ENCODE data around the gene IL36RN. TPM values are rescaled to one million over a fixed set of nuclear protein-coding genes. Genes with fewer than 3 reads are reported as not detected.

Gene IL36RN
- total and polyA plus RNA-seq, 11 donors, result not detected

GRCh38 chr2:113015655-113016054, 43.3 kb upstream of the IL36RN start:
- DNase-seq (no peak), ATAC-seq (no peak)
- TF ChIP-seq POLR2A (IDR thresholded peaks at IDR 0.05) (no peak), CTCF (IDR thresholded peaks at IDR 0.05) (no peak)
- Histone ChIP-seq H3K27ac (no peak overlapping the region), H3K9me3 (peaks cover 0 to 2% (median 0%) of the 10 kb centered on the region in 12 donors), H3K36me3 (no peaks in the 10 kb centered on the region), H3K4me1 (no peaks in the 10 kb centered on the region), H3K4me3 (no peak overlapping the region), H3K27me3 (peaks cover 0 to 14% (median 0%) of the 10 kb centered on the region in 9 donors)
- intact Hi-C loops (cut with DNase I), result no loop called here
- WGBS, 4 donors, result 81 to 88% (median 83%) methylated on average over 2 of the region's 2 CpGs

- ATAC-seq, result no peak
- no peaks in the 10 kb centered on the region for H3K36me3 ChIP-seq
- 71 to 83% (median 72%) methylated on average over 3 of the region's 3 CpGs for WGBS, 4 donors
- no peak overlapping the region for H3K4me3 ChIP-seq
- H3K27me3 ChIP-seq, result peaks cover 0 to 25% (median 0%) of the 10 kb centered on the region in 9 donors
- intact Hi-C loops (cut with DNase I), result no loop called here
- DNase-seq, result no peak
- peaks cover 0 to 2% (median 0%) of the 10 kb centered on the region in 12 donors for H3K9me3 ChIP-seq
- TF ChIP-seq POLR2A (IDR thresholded peaks at IDR 0.05), result no peak
- no peak for TF ChIP-seq CTCF (IDR thresholded peaks at IDR 0.05)
- no peaks in the 10 kb centered on the region for H3K4me1 ChIP-seq
- H3K27ac ChIP-seq, result no peak overlapping the region
Observed at GRCh38 chr2:113018509-113018908, 40.5 kb upstream of the IL36RN start.

- intact Hi-C loops (cut with DNase I), result no loop called here
- Histone ChIP-seq H3K4me1 (no peaks in the 10 kb centered on the region), H3K27ac (no peak overlapping the region), H3K27me3 (peaks cover 0 to 30% (median 0%) of the 10 kb centered on the region in 9 donors), H3K9me3 (peaks cover 0 to 2% (median 0%) of the 10 kb centered on the region in 12 donors), H3K4me3 (no peak overlapping the region), H3K36me3 (no peaks in the 10 kb centered on the region)
- 51 to 65% (median 59%) methylated on average over 4 of the region's 4 CpGs for WGBS, 4 donors
- TF ChIP-seq POLR2A (IDR thresholded peaks at IDR 0.05) (no peak), CTCF (IDR thresholded peaks at IDR 0.05) (no peak)
- DNase-seq (no peak), ATAC-seq (no peak)
Observed at GRCh38 chr2:113021312-113021711, 37.7 kb upstream of the IL36RN start.

GRCh38 chr2:113024764-113025163, 34.2 kb upstream of the IL36RN start:
- no peak for ATAC-seq
- TF ChIP-seq POLR2A (IDR thresholded peaks at IDR 0.05) (no peak), CTCF (IDR thresholded peaks at IDR 0.05) (no peak)

More at GRCh38 chr2:113024764-113025163, 34.2 kb upstream of the IL36RN start:
- no peaks in the 10 kb centered on the region for H3K9me3 ChIP-seq
- H3K4me1 ChIP-seq, result no peaks in the 10 kb centered on the region
- no peaks in the 10 kb centered on the region for H3K36me3 ChIP-seq
- peaks cover 0 to 44% (median 5%) of the 10 kb centered on the region in 9 donors for H3K27me3 ChIP-seq
- no peak overlapping the region for H3K27ac ChIP-seq
- no peak for DNase-seq
- 88 to 92% (median 91%) methylated on average over 2 of the region's 2 CpGs for WGBS, 4 donors
- no peak overlapping the region for H3K4me3 ChIP-seq
- intact Hi-C loops (cut with DNase I), result no loop called here

Data from heart left ventricle (tissue), 16 donors.